ENCODE measurements around the gene FOXK2.
"Not testable (repeated sequence)": the region's sequence is repeated elsewhere in the genome, so short reads cannot be mapped to it uniquely, and the experiment has no call there.

Gene FOXK2

GRCh38 chr17:82566129-82566960 lies 46.8 kb downstream of the FOXK2 start:
- no peak for DNase-seq

GRCh38 chr17:82567286-82567685 lies 47.8 kb downstream of the FOXK2 start:
- DNase-seq, result no peak

GRCh38 chr17:82568997-82569393 lies 49.5 kb downstream of the FOXK2 start:
- DNase-seq, result peak; percentile 54

GRCh38 chr17:82569621-82570020 lies 50.1 kb downstream of the FOXK2 start:
- DNase-seq, result no peak

- DNase-seq, result no peak
These were observed 50.7 kb downstream of the FOXK2 start for GRCh38 chr17:82570277-82570676.

GRCh38 chr17:82571855-82572254 lies 52.3 kb downstream of the FOXK2 start:
- no peak for DNase-seq

GRCh38 chr17:82574041-82574440 lies 54.5 kb downstream of the FOXK2 start:
- DNase-seq, result no peak

- DNase-seq, result not testable (repeated sequence)
These were observed 56.2 kb downstream of the FOXK2 start for GRCh38 chr17:82575581-82576221.

- no peak for DNase-seq
These were observed 57.8 kb downstream of the FOXK2 start for GRCh38 chr17:82577300-82577699.

- not testable (repeated sequence) for DNase-seq
These were observed 60.4 kb downstream of the FOXK2 start for GRCh38 chr17:82579969-82580368.

GRCh38 chr17:82582213-82582612 lies 62.7 kb downstream of the FOXK2 start:
- peak; percentile 61 for DNase-seq

- no peak for DNase-seq
These were observed 63.2 kb downstream of the FOXK2 start for GRCh38 chr17:82582709-82583108.

- DNase-seq, result peak; percentile 41
These were observed 64.2 kb downstream of the FOXK2 start for GRCh38 chr17:82583720-82584234.

GRCh38 chr17:82585935-82586575 lies 66.5 kb downstream of the FOXK2 start:
- DNase-seq, result not testable (repeated sequence)

GRCh38 chr17:82586576-82587233 lies 67.2 kb downstream of the FOXK2 start:
- no peak for DNase-seq

- peak; percentile 72 for DNase-seq
These were observed 67.9 kb downstream of the FOXK2 start for GRCh38 chr17:82587234-82588086.

- no peak for DNase-seq
These were observed 69.0 kb downstream of the FOXK2 start for GRCh38 chr17:82588266-82589175.

GRCh38 chr17:82589851-82590180 lies 70.3 kb downstream of the FOXK2 start:
- DNase-seq, result no peak

- no peak for DNase-seq
These were observed 70.7 kb downstream of the FOXK2 start for GRCh38 chr17:82590216-82590615.

- DNase-seq, result no peak
These were observed 71.5 kb downstream of the FOXK2 start for GRCh38 chr17:82590881-82591539.

All from MV-4-11 (cell line).